BLaER1 treated with 17β-estradiol and CSF1 and Interleukin-3, amounts not matched to agents 10 nM and 100 nM (cell line): ENCODE data around the gene SELENOH.

Source experiments
- H3K27ac ChIP-seq, 11 experiments: shearing (Covaris generic); formaldehyde crosslinking; 2 replicates each; pipeline ENCODE4 v1.8.1; 2022
- H3K27me3 ChIP-seq, 11 experiments: shearing (Covaris generic); formaldehyde crosslinking; 2 replicates each; pipeline ENCODE4 v1.8.1; 2022
- H3K36me3 ChIP-seq, 11 experiments: shearing (Covaris generic); formaldehyde crosslinking; 2 replicates each; pipeline ENCODE4 v1.8.1; 2022
- H3K4me1 ChIP-seq, 10 experiments: shearing (Covaris generic); formaldehyde crosslinking; 2 replicates each; pipeline ENCODE4 v1.8.1; 2022
- H3K4me2 ChIP-seq, 11 experiments: shearing (Covaris generic); formaldehyde crosslinking; 2 replicates each; pipeline ENCODE4 v1.8.1; 2022
- H3K4me3 ChIP-seq, 10 experiments: shearing (Covaris generic); formaldehyde crosslinking; 2 replicates each; pipeline ENCODE4 v1.8.1; 2022
- H3K9ac ChIP-seq, 11 experiments: shearing (Covaris generic); formaldehyde crosslinking; 2 replicates each; pipeline ENCODE4 v1.8.1; 2022
- H3K9me3 ChIP-seq, 11 experiments: shearing (Covaris generic); formaldehyde crosslinking; replicated peaks in 1 of 11; 2 replicates each; pipeline ENCODE4 v1.8.1; 2022
- H4K20me1 ChIP-seq, 11 experiments: shearing (Covaris generic); formaldehyde crosslinking; 2 replicates each; pipeline ENCODE4 v1.8.1; 2022
- Cebpa-rat ChIP-seq, 11 experiments: shearing (Covaris generic); IDR thresholded peaks; 2 replicates each; pipeline ENCODE4 v1.8.1; 2022

The SELENOH gene

GRCh38 chr11:57735619-57736298, 5.5 kb upstream of the SELENOH start:
- no peaks in the 10 kb centered on the region for H3K27me3 ChIP-seq
- no peak for TF ChIP-seq Cebpa-rat (IDR thresholded peaks at IDR 0.05)
- peaks cover 48 to 99% (median 87%) of the 10 kb centered on the region in 11 experiments for H3K36me3 ChIP-seq
- H3K4me2 ChIP-seq = no peak overlapping the region
- H3K4me1 ChIP-seq = peaks cover 10 to 33% (median 20%) of the 10 kb centered on the region in 10 experiments; a peak in 19 of 20 replicates
- H3K9ac ChIP-seq = no peak overlapping the region
- no peaks in the 10 kb centered on the region for H3K9me3 ChIP-seq
- no peak overlapping the region for H3K4me3 ChIP-seq
- peaks cover 8 to 73% (median 65%) of the 10 kb centered on the region in 11 experiments; a peak in 21 of 22 replicates for H4K20me1 ChIP-seq
- no peak overlapping the region for H3K27ac ChIP-seq

- Histone ChIP-seq H3K4me3 (peak overlapping the region; percentile 79 to 99 (median 93)), H3K27ac (peak overlapping the region; percentile 93 to 99 (median 97)), H3K27me3 (no peaks in the 10 kb centered on the region), H4K20me1 (peaks cover 9 to 57% (median 21%) of the 10 kb centered on the region in 11 experiments; a peak in 17 of 22 replicates), H3K9me3 (no peaks in the 10 kb centered on the region), H3K4me2 (peak overlapping the region; percentile 76 to 94 (median 92)), H3K36me3 (peaks cover 70 to 88% (median 82%) of the 10 kb centered on the region in 11 experiments), H3K4me1 (peaks cover 25 to 46% (median 35%) of the 10 kb centered on the region in 10 experiments; a peak in 19 of 20 replicates), H3K9ac (peak overlapping the region; percentile 93 to 99 (median 98))
- TF ChIP-seq Cebpa-rat (IDR thresholded peaks at IDR 0.05) = no peak
These were observed 779 bp downstream of the SELENOH start for GRCh38 chr11:57742087-57742452.

GRCh38 chr11:57744357-57744756, 3.1 kb downstream of the SELENOH start:
- Histone ChIP-seq H3K36me3 (peaks cover 66 to 88% (median 78%) of the 10 kb centered on the region in 11 experiments), H3K4me1 (peaks cover 25 to 46% (median 35%) of the 10 kb centered on the region in 10 experiments; a peak in 19 of 20 replicates), H3K9me3 (no peaks in the 10 kb centered on the region), H3K4me2 (no peak overlapping the region; a peak in 1 of 22 replicates), H3K27me3 (no peaks in the 10 kb centered on the region), H3K4me3 (no peak overlapping the region), H3K27ac (no peak overlapping the region), H3K9ac (peak overlapping the region in 1 of 11 experiments; percentile 2; a peak in 1 of 22 replicates), H4K20me1 (peaks cover 4 to 47% (median 22%) of the 10 kb centered on the region in 11 experiments; a peak in 15 of 22 replicates)
- TF ChIP-seq Cebpa-rat (IDR thresholded peaks at IDR 0.05) = no peak

DNA sequence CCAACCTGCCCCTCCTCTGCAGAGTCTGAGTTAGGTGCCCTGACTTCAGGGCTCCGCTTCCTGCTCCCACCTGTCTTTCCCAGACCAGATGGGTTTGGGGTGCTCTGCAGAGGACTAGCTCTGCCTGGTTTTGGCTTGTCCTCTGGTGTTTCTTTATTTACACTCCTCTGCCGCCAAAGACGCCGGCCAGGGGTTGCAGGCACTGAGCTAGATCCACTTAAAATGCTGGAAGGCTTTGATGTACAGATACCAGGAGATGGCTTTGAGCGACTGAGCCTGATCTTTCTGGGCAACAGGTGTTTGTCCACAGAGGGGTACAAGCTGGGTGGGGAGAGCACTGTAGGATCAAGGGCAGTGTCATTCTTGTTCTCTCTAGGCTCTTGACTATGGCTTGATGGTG, 3.9 kb downstream of the SELENOH start:
- no peak overlapping the region for H3K4me2 ChIP-seq
- peaks cover 63 to 88% (median 74%) of the 10 kb centered on the region in 11 experiments for H3K36me3 ChIP-seq
- TF ChIP-seq Cebpa-rat (IDR thresholded peaks at IDR 0.05) = no peak
- peaks cover 20 to 38% (median 28%) of the 10 kb centered on the region in 10 experiments; a peak in 19 of 20 replicates for H3K4me1 ChIP-seq
- H3K9ac ChIP-seq = no peak overlapping the region
- H3K9me3 ChIP-seq = no peaks in the 10 kb centered on the region
- peaks cover 4 to 47% (median 22%) of the 10 kb centered on the region in 11 experiments; a peak in 15 of 22 replicates for H4K20me1 ChIP-seq
- H3K27ac ChIP-seq = no peak overlapping the region
- H3K4me3 ChIP-seq = no peak overlapping the region
- H3K27me3 ChIP-seq = no peaks in the 10 kb centered on the region

GRCh38 chr11:57746920-57747319, 5.6 kb downstream of the SELENOH start:
- TF ChIP-seq Cebpa-rat (IDR thresholded peaks at IDR 0.05) = no peak
- Histone ChIP-seq H3K4me2 (no peak overlapping the region), H3K27ac (no peak overlapping the region)

DNA sequence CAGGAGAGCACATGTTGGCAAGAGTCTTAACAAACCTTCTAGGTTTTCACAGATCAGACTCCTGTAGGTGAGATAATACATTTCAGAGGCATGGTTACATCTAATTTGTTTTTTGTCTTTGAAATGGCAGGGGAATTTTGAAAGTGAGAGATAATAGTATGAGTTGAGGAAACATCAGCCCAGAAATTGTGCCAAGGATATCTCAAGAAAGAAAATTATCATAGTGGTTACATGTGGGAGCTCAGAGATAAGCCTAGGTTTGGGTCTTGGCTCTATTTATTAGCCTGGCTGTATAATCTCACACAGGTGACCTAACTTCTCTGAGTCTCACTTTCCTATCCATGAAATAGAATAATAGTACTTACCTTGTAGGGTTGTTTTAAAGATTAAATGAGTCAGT, 9.9 kb downstream of the SELENOH start:
- no peak overlapping the region for H3K9ac ChIP-seq
- peaks cover 0 to 7% (median 0%) of the 10 kb centered on the region in 10 experiments; a peak in 3 of 20 replicates for H3K4me1 ChIP-seq
- peaks cover 6 to 17% (median 10%) of the 10 kb centered on the region in 11 experiments; a peak in 18 of 22 replicates for H3K9me3 ChIP-seq
- H3K36me3 ChIP-seq = peaks cover 34 to 70% (median 51%) of the 10 kb centered on the region in 11 experiments
- peaks cover 0 to 10% (median 0%) of the 10 kb centered on the region in 11 experiments; a peak in 6 of 22 replicates for H4K20me1 ChIP-seq
- no peak overlapping the region for H3K4me2 ChIP-seq
- no peaks in the 10 kb centered on the region for H3K27me3 ChIP-seq
- no peak overlapping the region for H3K4me3 ChIP-seq
- no peak for TF ChIP-seq Cebpa-rat (IDR thresholded peaks at IDR 0.05)
- no peak overlapping the region for H3K27ac ChIP-seq

More at GRCh38 chr11:57746920-57747319, 5.6 kb downstream of the SELENOH start:
- H3K9me3 ChIP-seq = peaks cover 0 to 2% (median 0%) of the 10 kb centered on the region in 11 experiments; a peak in 2 of 22 replicates
- no peaks in the 10 kb centered on the region for H3K27me3 ChIP-seq
- peaks cover 61 to 98% (median 78%) of the 10 kb centered on the region in 11 experiments for H3K36me3 ChIP-seq
- peaks cover 4 to 47% (median 22%) of the 10 kb centered on the region in 11 experiments; a peak in 15 of 22 replicates for H4K20me1 ChIP-seq
- no peak overlapping the region for H3K9ac ChIP-seq
- H3K4me3 ChIP-seq = no peak overlapping the region
- peaks cover 12 to 30% (median 21%) of the 10 kb centered on the region in 10 experiments; a peak in 19 of 20 replicates for H3K4me1 ChIP-seq

DNA sequence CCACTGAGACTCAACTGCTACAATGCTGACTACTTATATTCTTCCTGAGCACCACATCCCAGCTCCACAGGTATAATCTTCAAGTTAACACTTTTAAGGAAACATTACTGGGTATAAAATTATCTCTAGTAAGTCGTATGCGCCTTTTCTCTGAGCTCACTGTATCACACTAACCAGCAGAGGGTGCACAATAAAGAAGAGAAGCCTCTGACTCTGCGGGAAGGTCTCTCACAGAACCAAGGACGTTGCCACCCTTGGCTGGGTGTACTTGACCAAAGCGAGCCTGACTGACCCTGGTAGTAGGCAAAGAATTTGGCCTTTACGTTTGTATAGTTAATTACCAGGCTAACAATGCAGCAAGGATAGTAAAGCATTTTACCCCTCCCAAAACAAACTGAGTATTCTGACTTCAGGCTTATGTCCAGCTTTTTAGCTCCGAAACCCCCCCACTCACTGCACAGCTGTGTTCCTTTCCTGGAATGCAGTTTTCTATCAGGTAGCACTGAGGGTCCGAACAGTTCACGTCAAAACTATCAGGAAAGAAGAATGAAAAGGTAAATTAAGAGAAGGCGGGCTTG, 10.5 kb downstream of the SELENOH start, which contains the start of gene BTBD18:
TSS of gene BTBD18 (minus strand) at position 144 of the 578 bp plus-strand sequence. CDS start 631 bp downstream, outside the sequence.
- H4K20me1 ChIP-seq = peaks cover 0 to 4% (median 0%) of the 10 kb centered on the region in 11 experiments; a peak in 4 of 22 replicates
- no peak within 1 kb of the TSS for H3K4me3 ChIP-seq
- peaks cover 0 to 7% (median 0%) of the 10 kb centered on the region in 10 experiments; a peak in 3 of 20 replicates for H3K4me1 ChIP-seq
- H3K27ac ChIP-seq = no peak within 1 kb of the TSS
- TF ChIP-seq Cebpa-rat (IDR thresholded peaks at IDR 0.05) = no peak
- peaks cover 28 to 64% (median 45%) of the 10 kb centered on the region in 11 experiments for H3K36me3 ChIP-seq
- no peak within 1 kb of the TSS for H3K9ac ChIP-seq
- no peak within 1 kb of the TSS for H3K4me2 ChIP-seq
- no peaks in the 10 kb centered on the region for H3K27me3 ChIP-seq
- peaks cover 6 to 17% (median 10%) of the 10 kb centered on the region in 11 experiments; a peak in 18 of 22 replicates for H3K9me3 ChIP-seq

DNA sequence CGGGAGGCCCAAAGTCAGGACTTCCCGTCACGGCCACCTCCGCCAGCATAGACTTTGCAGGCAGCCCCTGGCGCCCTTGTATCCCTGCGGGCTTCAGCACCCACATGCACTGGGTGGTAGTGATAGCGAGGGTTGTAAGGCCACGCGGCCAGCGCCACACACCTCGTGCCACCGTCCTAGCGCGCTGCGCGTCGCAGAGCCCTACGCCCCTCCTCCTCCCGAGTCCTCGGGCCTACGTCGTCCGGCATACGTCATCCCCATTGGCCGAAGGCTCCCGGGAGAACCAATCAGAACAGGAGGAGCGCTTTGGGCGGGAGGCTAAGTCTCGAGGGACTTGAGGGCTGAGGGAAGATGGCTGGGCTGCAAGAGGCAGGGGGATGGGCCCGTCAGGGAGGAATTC, 11.7 kb downstream of the SELENOH start:
- Histone ChIP-seq H3K9me3 (peaks cover 6 to 17% (median 10%) of the 10 kb centered on the region in 11 experiments; a peak in 18 of 22 replicates), H3K27me3 (no peaks in the 10 kb centered on the region), H3K4me3 (no peak overlapping the region), H3K4me1 (peaks cover 0 to 7% (median 0%) of the 10 kb centered on the region in 10 experiments; a peak in 3 of 20 replicates), H3K9ac (no peak overlapping the region), H3K4me2 (no peak overlapping the region), H3K36me3 (peaks cover 19 to 52% (median 35%) of the 10 kb centered on the region in 11 experiments), H4K20me1 (no peaks in the 10 kb centered on the region; a peak in 2 of 22 replicates), H3K27ac (no peak overlapping the region)
- TF ChIP-seq Cebpa-rat (IDR thresholded peaks at IDR 0.05) = no peak
